Measurements from ENCODE around the gene IGSF21. TPM values are rescaled to one million over a fixed set of nuclear protein-coding genes. Genes with fewer than 3 reads are reported as not detected.
A peak's percentile ranks its signal among the peaks of the same experiment; 100 is the strongest.

IGSF21 gene
- total and polyA plus RNA-seq, 5 experiments from 2014 or later: not detected

- Mint-ChIP-seq H3K27me3 (peaks cover 12 to 49% (median 26%) of the 10 kb centered on the region in 5 donors), H3K4me1 (no peaks in the 10 kb centered on the region), H3K9me3 (peaks cover 0 to 6% (median 0%) of the 10 kb centered on the region in 9 donors), H3K4me3 (no peak overlapping the region), H3K27ac (no peak overlapping the region), H3K36me3 (no peaks in the 10 kb centered on the region)
- ATAC-seq: no peak
- DNase-seq: no peak
- POLR2A ChIA-PET: no interaction called here
Measured at GRCh38 chr1:18320051-18320450, 212.5 kb downstream of the IGSF21 start.

DNA sequence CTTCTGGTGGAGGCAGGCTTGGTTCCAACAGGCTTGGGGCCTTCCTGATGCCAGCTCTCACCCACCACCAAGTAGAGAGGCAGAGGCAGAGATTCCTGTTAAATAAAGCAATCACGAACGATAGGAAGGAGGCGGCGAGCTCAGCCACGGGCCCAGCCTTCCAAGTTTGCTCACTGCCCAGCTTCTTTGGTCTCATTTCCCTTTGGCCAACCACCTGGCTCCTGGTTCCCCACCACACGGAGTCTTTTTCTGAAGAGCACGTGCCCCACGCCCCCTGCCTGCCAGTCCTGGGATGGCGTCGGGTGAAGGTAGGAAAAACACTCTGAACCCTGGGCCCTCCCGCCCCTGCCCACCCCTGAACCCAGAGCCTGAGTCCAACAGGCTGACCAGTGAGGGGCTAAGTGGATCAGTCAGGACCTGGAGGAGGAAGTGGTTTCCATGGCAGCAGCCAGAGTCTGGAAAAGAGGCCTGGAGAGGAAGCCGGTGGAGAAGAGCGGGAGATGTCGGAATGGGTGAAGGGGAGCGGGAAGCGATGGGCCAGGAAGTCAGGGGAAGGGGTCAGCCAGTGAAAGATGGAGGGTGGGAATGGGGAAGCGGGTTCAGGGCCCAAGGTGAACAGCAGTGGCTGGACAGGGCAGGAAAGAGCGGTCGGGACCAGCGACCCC lies 214.9 kb downstream of the IGSF21 start:
- Mint-ChIP-seq H3K27ac (peak overlapping the region in 1 of 10 donors; percentile 81), H3K4me3 (no peak overlapping the region), H3K9me3 (peaks cover 0 to 6% (median 0%) of the 10 kb centered on the region in 9 donors), H3K27me3 (peaks cover 9 to 49% (median 21%) of the 10 kb centered on the region in 5 donors), H3K4me1 (no peaks in the 10 kb centered on the region), H3K36me3 (no peaks in the 10 kb centered on the region)
- no peak for DNase-seq
- ATAC-seq: no peak
- POLR2A ChIA-PET: no interaction called here

DNA sequence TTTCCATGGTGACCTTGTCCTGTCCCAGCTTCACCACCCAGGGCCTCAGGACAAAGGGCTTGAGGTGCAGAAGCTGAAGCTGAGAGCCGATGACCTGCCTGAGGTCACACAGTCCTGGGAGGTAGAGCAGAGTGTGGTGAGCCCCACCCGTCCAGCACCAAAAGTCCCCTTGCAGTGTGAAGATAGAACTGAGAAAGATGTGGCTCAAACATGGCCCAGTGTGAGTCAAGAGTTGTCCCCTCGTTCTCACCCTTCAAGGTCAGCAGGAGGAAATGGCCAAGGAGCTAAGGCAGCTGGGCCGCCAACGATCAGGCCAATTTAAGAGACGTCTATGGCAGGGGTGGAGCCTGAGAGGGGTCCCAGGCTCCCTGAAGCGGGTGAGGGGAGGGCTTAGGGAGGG lies 215.7 kb downstream of the IGSF21 start:
- peak overlapping the region in 1 of 10 donors; percentile 81 for H3K27ac Mint-ChIP-seq
- H3K4me1 Mint-ChIP-seq: no peaks in the 10 kb centered on the region
- no peak overlapping the region for H3K4me3 Mint-ChIP-seq
- no peaks in the 10 kb centered on the region for H3K36me3 Mint-ChIP-seq
- ATAC-seq (no peak), DNase-seq (no peak)
- POLR2A ChIA-PET: no interaction called here
- H3K27me3 Mint-ChIP-seq: peaks cover 9 to 49% (median 21%) of the 10 kb centered on the region in 5 donors
- peaks cover 0 to 6% (median 0%) of the 10 kb centered on the region in 9 donors for H3K9me3 Mint-ChIP-seq

- peaks cover 0 to 1% (median 0%) of the 10 kb centered on the region in 9 donors for H3K9me3 Mint-ChIP-seq
- POLR2A ChIA-PET: no interaction called here
- H3K36me3 Mint-ChIP-seq: no peaks in the 10 kb centered on the region
Measured at GRCh38 chr1:18324246-18324645, 216.6 kb downstream of the IGSF21 start.

GRCh38 chr1:18325136-18325535 lies 217.5 kb downstream of the IGSF21 start:
- ATAC-seq: no peak
- peaks cover 9 to 35% (median 21%) of the 10 kb centered on the region in 5 donors for H3K27me3 Mint-ChIP-seq
- POLR2A ChIA-PET: no interaction called here
- no peak overlapping the region for H3K27ac Mint-ChIP-seq
- no peaks in the 10 kb centered on the region for H3K4me1 Mint-ChIP-seq
- DNase-seq: no peak
- H3K36me3 Mint-ChIP-seq: no peaks in the 10 kb centered on the region
- H3K9me3 Mint-ChIP-seq: no peaks in the 10 kb centered on the region
- no peak overlapping the region for H3K4me3 Mint-ChIP-seq

More at GRCh38 chr1:18324246-18324645, 216.6 kb downstream of the IGSF21 start:
- Mint-ChIP-seq H3K4me3 (no peak overlapping the region), H3K27me3 (peaks cover 8 to 44% (median 21%) of the 10 kb centered on the region in 5 donors), H3K27ac (no peak overlapping the region), H3K4me1 (no peaks in the 10 kb centered on the region)
- DNase-seq (no peak), ATAC-seq (no peak)

- no peak overlapping the region for H3K27ac Mint-ChIP-seq
- H3K27me3 Mint-ChIP-seq: peaks cover 12 to 41% (median 24%) of the 10 kb centered on the region in 5 donors
- no peak for ATAC-seq
- H3K4me3 Mint-ChIP-seq: no peak overlapping the region
- H3K4me1 Mint-ChIP-seq: no peaks in the 10 kb centered on the region
- DNase-seq: no peak
- POLR2A ChIA-PET: no interaction called here
- H3K36me3 Mint-ChIP-seq: no peaks in the 10 kb centered on the region
- no peaks in the 10 kb centered on the region for H3K9me3 Mint-ChIP-seq
Measured at GRCh38 chr1:18326211-18326897, 218.8 kb downstream of the IGSF21 start.

GRCh38 chr1:18327650-18328049 lies 220.1 kb downstream of the IGSF21 start:
- Mint-ChIP-seq H3K27ac (no peak overlapping the region), H3K4me3 (no peak overlapping the region), H3K4me1 (no peaks in the 10 kb centered on the region), H3K27me3 (peaks cover 14 to 42% (median 27%) of the 10 kb centered on the region in 5 donors), H3K36me3 (no peaks in the 10 kb centered on the region), H3K9me3 (no peaks in the 10 kb centered on the region)
- ATAC-seq: no peak
- POLR2A ChIA-PET: no interaction called here
- no peak for DNase-seq

DNA sequence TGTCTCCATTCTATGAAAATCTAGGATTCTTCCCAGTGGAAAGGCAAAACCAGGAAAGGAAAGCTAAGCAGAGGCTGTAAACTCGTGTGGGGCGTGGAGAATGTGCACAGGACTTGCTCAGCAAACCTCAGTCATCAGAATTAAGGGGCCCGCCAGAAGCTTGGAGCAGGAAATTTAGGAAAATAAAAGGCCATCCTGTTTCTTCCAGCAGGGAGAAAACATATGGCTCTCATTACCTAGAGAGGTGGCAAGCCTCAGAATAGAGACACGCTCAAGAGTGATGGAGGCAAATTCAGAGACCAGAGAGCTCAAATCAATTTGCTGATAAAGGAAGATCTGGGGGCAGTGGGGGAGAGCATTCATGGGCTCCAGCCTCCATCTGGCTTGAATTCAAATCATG lies 221.2 kb downstream of the IGSF21 start:
- no peaks in the 10 kb centered on the region for H3K9me3 Mint-ChIP-seq
- POLR2A ChIA-PET: no interaction called here
- no peak overlapping the region for H3K27ac Mint-ChIP-seq
- no peaks in the 10 kb centered on the region for H3K36me3 Mint-ChIP-seq
- no peak for DNase-seq
- no peak for ATAC-seq
- H3K4me3 Mint-ChIP-seq: no peak overlapping the region
- peaks cover 12 to 38% (median 21%) of the 10 kb centered on the region in 5 donors for H3K27me3 Mint-ChIP-seq
- H3K4me1 Mint-ChIP-seq: no peaks in the 10 kb centered on the region

- no peak overlapping the region for H3K4me3 Mint-ChIP-seq
- no peaks in the 10 kb centered on the region for H3K4me1 Mint-ChIP-seq
- POLR2A ChIA-PET: no interaction called here
- no peak overlapping the region for H3K27ac Mint-ChIP-seq
- no peaks in the 10 kb centered on the region for H3K36me3 Mint-ChIP-seq
- no peaks in the 10 kb centered on the region for H3K9me3 Mint-ChIP-seq
- no peak for ATAC-seq
- no peak for DNase-seq
- peaks cover 10 to 30% (median 14%) of the 10 kb centered on the region in 5 donors for H3K27me3 Mint-ChIP-seq
Measured at GRCh38 chr1:18329469-18330253, 222.1 kb downstream of the IGSF21 start.

DNA sequence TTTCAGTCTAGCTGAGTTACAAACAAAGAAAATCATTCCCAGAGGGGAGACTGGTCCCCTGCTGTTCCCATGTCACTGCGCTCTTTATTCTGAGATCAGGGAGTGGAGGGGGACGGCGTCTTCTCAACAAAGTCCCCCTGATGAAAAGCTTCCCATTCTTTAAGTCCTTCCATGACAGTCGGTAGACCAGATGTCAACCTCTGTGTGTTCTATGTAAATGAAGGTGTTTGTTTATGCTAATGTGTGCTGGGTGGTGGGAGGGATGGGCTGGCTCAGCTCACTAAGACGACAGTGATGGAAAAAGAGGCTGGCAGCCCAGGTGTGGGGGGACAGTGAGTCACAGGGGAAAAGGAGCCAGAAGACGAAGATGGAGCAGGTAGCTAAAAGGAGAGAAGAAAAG lies 225.0 kb downstream of the IGSF21 start:
- H3K4me3 Mint-ChIP-seq: no peak overlapping the region
- POLR2A ChIA-PET: no interaction called here

GRCh38 chr1:18333220-18333619 lies 225.6 kb downstream of the IGSF21 start:
- Mint-ChIP-seq H3K4me3 (no peak overlapping the region), H3K4me1 (no peaks in the 10 kb centered on the region), H3K27ac (no peak overlapping the region), H3K36me3 (no peaks in the 10 kb centered on the region), H3K9me3 (no peaks in the 10 kb centered on the region), H3K27me3 (peaks cover 10 to 36% (median 14%) of the 10 kb centered on the region in 5 donors)
- ATAC-seq: no peak
- POLR2A ChIA-PET: no interaction called here
- no peak for DNase-seq

More for the DNA sequence above, 225.0 kb downstream of the IGSF21 start:
- Mint-ChIP-seq H3K4me1 (no peaks in the 10 kb centered on the region), H3K36me3 (no peaks in the 10 kb centered on the region), H3K27me3 (peaks cover 10 to 30% (median 14%) of the 10 kb centered on the region in 5 donors), H3K27ac (no peak overlapping the region), H3K9me3 (no peaks in the 10 kb centered on the region)
- ATAC-seq: no peak
- no peak for DNase-seq

DNA sequence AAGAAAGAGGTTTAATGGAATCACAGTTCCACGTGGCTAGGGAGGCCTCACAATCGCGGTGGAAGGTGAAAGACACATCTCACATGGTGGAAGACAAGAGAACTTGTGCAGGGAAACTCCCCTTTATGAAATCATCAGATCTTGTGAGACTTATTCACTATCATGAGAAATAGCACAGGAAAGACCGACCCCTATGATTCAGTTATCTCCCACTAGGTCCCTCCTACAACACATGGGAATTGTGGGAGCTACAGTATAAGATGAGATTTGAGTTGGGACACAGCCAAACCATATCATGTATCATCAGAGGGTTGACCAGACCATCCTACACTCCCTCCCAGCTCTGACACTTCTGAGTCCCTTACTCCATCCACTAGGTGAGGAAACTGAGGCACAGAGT lies 229.2 kb downstream of the IGSF21 start:
- Mint-ChIP-seq H3K9me3 (no peaks in the 10 kb centered on the region), H3K4me1 (no peaks in the 10 kb centered on the region), H3K36me3 (no peaks in the 10 kb centered on the region), H3K27me3 (peaks cover 7 to 30% (median 8%) of the 10 kb centered on the region in 5 donors), H3K27ac (no peak overlapping the region), H3K4me3 (no peak overlapping the region)
- POLR2A ChIA-PET: no interaction called here
- ATAC-seq (no peak), DNase-seq (no peak)

GRCh38 chr1:18337757-18338156 lies 230.2 kb downstream of the IGSF21 start:
- no peaks in the 10 kb centered on the region for H3K9me3 Mint-ChIP-seq
- H3K36me3 Mint-ChIP-seq: no peaks in the 10 kb centered on the region
- peaks cover under 1 to 30% (median 5%) of the 10 kb centered on the region in 5 donors for H3K27me3 Mint-ChIP-seq
- H3K27ac Mint-ChIP-seq: no peak overlapping the region
- no peaks in the 10 kb centered on the region for H3K4me1 Mint-ChIP-seq
- POLR2A ChIA-PET: no interaction called here
- no peak overlapping the region for H3K4me3 Mint-ChIP-seq
- ATAC-seq (no peak), DNase-seq (no peak)
